ENCODE data around the gene AP1G2. TPM values are rescaled to one million over a fixed set of nuclear protein-coding genes. Genes with fewer than 3 reads are reported as not detected.

AP1G2 gene
- total and polyA plus RNA-seq, 4 donors: 12.4 to 26.6 (median 17.3) TPM

DNA sequence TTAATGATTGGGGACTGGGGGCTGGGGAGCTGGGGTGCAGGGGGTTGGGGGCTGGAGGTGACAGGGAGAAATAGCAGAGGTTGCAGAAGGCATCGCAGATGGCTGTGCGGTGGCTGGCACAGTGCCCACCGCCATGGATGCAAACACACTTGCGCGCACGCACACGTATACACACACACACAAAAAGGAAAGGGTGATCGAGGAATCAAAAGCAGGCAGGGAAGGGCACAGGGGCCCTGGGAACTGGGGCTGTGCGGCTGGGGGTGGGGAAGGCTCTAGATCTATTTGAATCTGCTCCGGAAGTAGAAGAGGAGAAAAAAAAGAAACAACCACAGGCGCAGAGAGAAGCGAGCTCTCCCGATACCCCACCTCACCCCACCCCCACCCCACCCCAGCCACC, 55.4 kb downstream of the AP1G2 start:
- Histone ChIP-seq H3K27me3 (ENCODE audit: control insufficient read depth in 4 of 4, insufficient read depth in 4 of 4, low read length in 3 of 4) (no peaks in the 10 kb centered on the region), H3K4me1 (ENCODE audit: control insufficient read depth in 4 of 4, insufficient read depth in 4 of 4, low read length in 3 of 4) (no peaks in the 10 kb centered on the region), H3K9me3 (ENCODE audit: control insufficient read depth in 4 of 4, low read length in 3 of 4) (no peaks in the 10 kb centered on the region), H3K9ac (ENCODE audit: low read depth in 1 of 2, low read length in 2 of 2) (no peak overlapping the region), H3K27ac (ENCODE audit: low read depth in 1 of 2, low read length in 2 of 2) (no peak overlapping the region), H3K36me3 (ENCODE audit: control insufficient read depth in 4 of 4, insufficient read depth in 3 of 4, low read depth in 1 of 4, low read length in 3 of 4) (no peaks in the 10 kb centered on the region), H3K4me3 (ENCODE audit: low read depth in 1 of 3, low read length in 3 of 3) (no peak overlapping the region)
- TF ChIP-seq RAD21 (IDR thresholded peaks at IDR 0.05) (no peak), ATF3 (IDR thresholded peaks at IDR 0.05) (no peak), HNF4G (IDR thresholded peaks at IDR 0.05) (no peak), YY1 (IDR thresholded peaks at IDR 0.05) (no peak), HNF4A (conservative IDR thresholded peaks at IDR 0.05) (no peak), TAF1 (conservative IDR thresholded peaks at IDR 0.05) (no peak), ZBTB33 (IDR thresholded peaks at IDR 0.05) (no peak), GABPA (IDR thresholded peaks at IDR 0.05 in 1 of 2, conservative IDR thresholded peaks at IDR 0.05 in 1 of 2) (no peak), NR2F2 (IDR thresholded peaks at IDR 0.05) (no peak), JUND (IDR thresholded peaks at IDR 0.05) (no peak), FOXA1 (IDR thresholded peaks at IDR 0.05) (no peak), EGR1 (IDR thresholded peaks at IDR 0.05; ENCODE audit: low read depth in 2 of 2) (no peak), FOXA2 (IDR thresholded peaks at IDR 0.05) (no peak), RXRA (IDR thresholded peaks at IDR 0.05) (no peak), SP1 (IDR thresholded peaks at IDR 0.05) (no peak)
- TF ChIP-seq, protein P1, sequence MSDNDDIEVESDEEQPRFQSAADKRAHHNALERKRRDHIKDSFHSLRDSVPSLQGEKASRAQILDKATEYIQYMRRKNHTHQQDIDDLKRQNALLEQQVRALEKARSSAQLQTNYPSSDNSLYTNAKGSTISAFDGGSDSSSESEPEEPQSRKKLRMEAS (IDR thresholded peaks at IDR 0.05): no peak
- TF ChIP-seq, protein P2, sequence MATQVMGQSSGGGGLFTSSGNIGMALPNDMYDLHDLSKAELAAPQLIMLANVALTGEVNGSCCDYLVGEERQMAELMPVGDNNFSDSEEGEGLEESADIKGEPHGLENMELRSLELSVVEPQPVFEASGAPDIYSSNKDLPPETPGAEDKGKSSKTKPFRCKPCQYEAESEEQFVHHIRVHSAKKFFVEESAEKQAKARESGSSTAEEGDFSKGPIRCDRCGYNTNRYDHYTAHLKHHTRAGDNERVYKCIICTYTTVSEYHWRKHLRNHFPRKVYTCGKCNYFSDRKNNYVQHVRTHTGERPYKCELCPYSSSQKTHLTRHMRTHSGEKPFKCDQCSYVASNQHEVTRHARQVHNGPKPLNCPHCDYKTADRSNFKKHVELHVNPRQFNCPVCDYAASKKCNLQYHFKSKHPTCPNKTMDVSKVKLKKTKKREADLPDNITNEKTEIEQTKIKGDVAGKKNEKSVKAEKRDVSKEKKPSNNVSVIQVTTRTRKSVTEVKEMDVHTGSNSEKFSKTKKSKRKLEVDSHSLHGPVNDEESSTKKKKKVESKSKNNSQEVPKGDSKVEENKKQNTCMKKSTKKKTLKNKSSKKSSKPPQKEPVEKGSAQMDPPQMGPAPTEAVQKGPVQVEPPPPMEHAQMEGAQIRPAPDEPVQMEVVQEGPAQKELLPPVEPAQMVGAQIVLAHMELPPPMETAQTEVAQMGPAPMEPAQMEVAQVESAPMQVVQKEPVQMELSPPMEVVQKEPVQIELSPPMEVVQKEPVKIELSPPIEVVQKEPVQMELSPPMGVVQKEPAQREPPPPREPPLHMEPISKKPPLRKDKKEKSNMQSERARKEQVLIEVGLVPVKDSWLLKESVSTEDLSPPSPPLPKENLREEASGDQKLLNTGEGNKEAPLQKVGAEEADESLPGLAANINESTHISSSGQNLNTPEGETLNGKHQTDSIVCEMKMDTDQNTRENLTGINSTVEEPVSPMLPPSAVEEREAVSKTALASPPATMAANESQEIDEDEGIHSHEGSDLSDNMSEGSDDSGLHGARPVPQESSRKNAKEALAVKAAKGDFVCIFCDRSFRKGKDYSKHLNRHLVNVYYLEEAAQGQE (IDR thresholded peaks at IDR 0.05): no peak
- TF ChIP-seq, protein P3, sequence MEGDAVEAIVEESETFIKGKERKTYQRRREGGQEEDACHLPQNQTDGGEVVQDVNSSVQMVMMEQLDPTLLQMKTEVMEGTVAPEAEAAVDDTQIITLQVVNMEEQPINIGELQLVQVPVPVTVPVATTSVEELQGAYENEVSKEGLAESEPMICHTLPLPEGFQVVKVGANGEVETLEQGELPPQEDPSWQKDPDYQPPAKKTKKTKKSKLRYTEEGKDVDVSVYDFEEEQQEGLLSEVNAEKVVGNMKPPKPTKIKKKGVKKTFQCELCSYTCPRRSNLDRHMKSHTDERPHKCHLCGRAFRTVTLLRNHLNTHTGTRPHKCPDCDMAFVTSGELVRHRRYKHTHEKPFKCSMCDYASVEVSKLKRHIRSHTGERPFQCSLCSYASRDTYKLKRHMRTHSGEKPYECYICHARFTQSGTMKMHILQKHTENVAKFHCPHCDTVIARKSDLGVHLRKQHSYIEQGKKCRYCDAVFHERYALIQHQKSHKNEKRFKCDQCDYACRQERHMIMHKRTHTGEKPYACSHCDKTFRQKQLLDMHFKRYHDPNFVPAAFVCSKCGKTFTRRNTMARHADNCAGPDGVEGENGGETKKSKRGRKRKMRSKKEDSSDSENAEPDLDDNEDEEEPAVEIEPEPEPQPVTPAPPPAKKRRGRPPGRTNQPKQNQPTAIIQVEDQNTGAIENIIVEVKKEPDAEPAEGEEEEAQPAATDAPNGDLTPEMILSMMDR (IDR thresholded peaks at IDR 0.05; ENCODE audit: low read depth, low read length, missing input control): no peak
- 54% methylated on average over 13 of the region's 13 CpGs for WGBS
- DNase-seq (ENCODE audit: low spot score): no peak

Other genes starting within 250 kb of the AP1G2 start
- 10 to 100 TPM; 54.0 to 59.6 TPM for gene PABPN1, start 246.3 kb downstream of the AP1G2 start, total RNA-seq
- gene PABPN1, start 246.3 kb downstream of the AP1G2 start, polyA plus RNA-seq: 10 to 100 TPM; 40.9 to 41.9 TPM
- gene SLC22A17, start 214.9 kb downstream of the AP1G2 start, total RNA-seq: 10 to 100 TPM in 1 of 2 donors, 1 to 10 TPM in 1; 2.4 to 14.6 TPM
- gene SLC22A17, start 214.9 kb downstream of the AP1G2 start, polyA plus RNA-seq: 1 to 10 TPM; 1.1 to 2.7 TPM
- under 1 TPM; 0.42 to 0.67 TPM for gene EFS, start 202.6 kb downstream of the AP1G2 start, total RNA-seq
- gene EFS, start 202.6 kb downstream of the AP1G2 start, polyA plus RNA-seq: under 1 TPM; 0.10 to 0.69 TPM
- gene IL25, start 195.0 kb downstream of the AP1G2 start, total RNA-seq: not detected
- not detected for gene IL25, start 195.0 kb downstream of the AP1G2 start, polyA plus RNA-seq
- 1 to 10 TPM in 1 of 2 donors, not detected in 1; 5.5 TPM for gene CMTM5, start 190.7 kb downstream of the AP1G2 start, total RNA-seq
- gene CMTM5, start 190.7 kb downstream of the AP1G2 start, polyA plus RNA-seq: under 1 TPM in 1 of 2 donors, not detected in 1; 0.22 TPM
- under 1 TPM; 0.05 to 0.17 TPM for gene MYH6, start 159.5 kb downstream of the AP1G2 start, total RNA-seq
- under 1 TPM in 1 of 2 donors, not detected in 1; 0.06 TPM for gene MYH6, start 159.5 kb downstream of the AP1G2 start, polyA plus RNA-seq
- under 1 TPM; 0.05 to 0.42 TPM for gene MYH7, start 132.1 kb downstream of the AP1G2 start, total RNA-seq
- under 1 TPM; 0.02 to 0.03 TPM for gene MYH7, start 132.1 kb downstream of the AP1G2 start, polyA plus RNA-seq
- 10 to 100 TPM; 20.4 to 26.9 TPM for gene NGDN, start 98.1 kb downstream of the AP1G2 start, total RNA-seq
- 10 to 100 TPM; 18.2 to 25.4 TPM for gene NGDN, start 98.1 kb downstream of the AP1G2 start, polyA plus RNA-seq
- gene ZFHX2, start 16.0 kb downstream of the AP1G2 start, total RNA-seq: under 1 TPM; 0.08 to 0.14 TPM
- under 1 TPM; 0.06 to 0.12 TPM for gene ZFHX2, start 16.0 kb downstream of the AP1G2 start, polyA plus RNA-seq
- 10 to 100 TPM in 1 of 2 donors, 1 to 10 TPM in 1; 7.3 to 19.8 TPM for gene THTPA, start 11.5 kb downstream of the AP1G2 start, total RNA-seq
- 10 to 100 TPM in 1 of 2 donors, 1 to 10 TPM in 1; 9.6 to 10.2 TPM for gene THTPA, start 11.5 kb downstream of the AP1G2 start, polyA plus RNA-seq
- gene JPH4, start 11.0 kb upstream of the AP1G2 start, total RNA-seq: under 1 TPM; 0.08 to 0.23 TPM
- under 1 TPM; 0.07 to 0.24 TPM for gene JPH4, start 11.0 kb upstream of the AP1G2 start, polyA plus RNA-seq
- gene DHRS2, start 68.6 kb upstream of the AP1G2 start, total RNA-seq: 1 to 10 TPM in 1 of 2 donors, under 1 TPM in 1; 0.56 to 1.0 TPM
- gene DHRS2, start 68.6 kb upstream of the AP1G2 start, polyA plus RNA-seq: under 1 TPM; 0.33 to 0.68 TPM